Measurements from ENCODE around the gene TRAF3IP1. TPM values are rescaled to one million over a fixed set of nuclear protein-coding genes. Genes with fewer than 3 reads are reported as not detected.

Gene TRAF3IP1
- total RNA-seq, 1 experiment from 2014 or later, result 7.4 TPM

DNA sequence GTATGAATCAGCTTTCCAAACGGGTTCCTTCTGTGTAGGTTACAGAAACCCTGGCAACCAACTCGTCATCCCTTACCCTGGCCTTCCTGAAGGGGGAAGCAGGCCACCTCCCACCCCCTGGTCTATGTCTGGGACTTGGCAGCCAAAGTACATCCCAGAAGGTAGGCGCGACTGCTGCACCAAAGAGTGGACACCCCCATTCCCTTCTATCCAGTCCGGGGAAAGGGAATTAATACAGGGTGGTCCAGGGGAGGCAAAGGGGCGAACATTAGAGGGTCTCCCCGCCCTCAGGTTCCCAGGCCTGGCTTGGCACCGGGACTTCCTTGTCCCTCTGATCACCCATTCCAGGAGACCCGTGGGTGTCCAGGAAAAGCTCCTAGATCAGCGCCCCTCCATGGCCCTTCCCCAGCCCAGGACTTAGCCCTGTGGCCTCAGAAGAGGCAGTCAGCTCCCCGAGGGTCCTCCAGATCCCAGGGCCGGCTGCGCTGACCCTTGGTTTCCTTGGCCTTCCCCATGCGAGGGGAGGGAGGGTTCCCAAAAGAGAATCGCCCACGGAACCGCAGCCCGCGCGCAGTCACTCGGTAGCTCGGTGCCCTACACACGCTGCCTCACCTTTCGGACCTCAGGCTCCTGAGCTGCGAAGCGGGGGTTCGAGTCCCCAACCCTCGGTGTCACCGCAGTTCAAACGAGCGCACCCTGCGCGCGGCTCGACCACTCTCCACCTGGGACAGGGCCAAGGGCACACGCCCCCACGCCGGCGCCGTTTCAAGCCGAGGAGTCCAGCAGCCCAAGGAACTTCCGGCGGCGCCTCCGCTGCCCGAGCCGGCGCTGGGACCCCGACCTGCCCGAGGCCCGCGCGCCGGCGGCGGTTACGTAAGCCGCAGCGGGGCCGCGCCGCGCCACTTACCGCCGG is 32.3 kb upstream of the TRAF3IP1 start, which contains the start of gene PER2:
Gene PER2, minus strand, starts transcription at position 874 of the 913 bp plus-strand sequence. CDS start 10,674 bp downstream, outside the sequence.
- peak; percentile 77 for DNase-seq (ENCODE audit: low spot score)

- DNase-seq (ENCODE audit: low spot score), result peak; percentile 98
Observed at GRCh38 chr2:238288650-238289573, 31.4 kb upstream of the TRAF3IP1 start.

DNA sequence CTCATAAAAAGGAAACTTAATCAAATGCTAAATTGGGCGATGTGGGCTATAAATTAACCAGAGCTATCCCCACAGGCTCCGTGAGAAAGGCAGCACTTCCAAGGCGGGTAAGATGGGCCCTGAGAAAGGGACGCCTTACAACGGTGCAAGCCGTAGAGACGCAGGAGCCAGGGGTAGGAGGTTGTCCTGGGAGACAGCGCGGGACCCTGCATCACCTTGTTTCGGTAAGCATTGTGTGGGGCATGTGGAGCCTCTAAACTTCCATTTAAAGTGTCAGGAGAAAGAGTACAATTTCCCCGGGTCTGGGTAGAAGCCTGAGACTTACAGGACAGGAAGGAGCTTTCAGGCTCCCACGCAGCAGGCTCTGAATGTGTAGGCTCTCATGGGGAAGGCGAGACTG is 30.7 kb upstream of the TRAF3IP1 start:
- DNase-seq (ENCODE audit: low spot score), result no peak

DNA sequence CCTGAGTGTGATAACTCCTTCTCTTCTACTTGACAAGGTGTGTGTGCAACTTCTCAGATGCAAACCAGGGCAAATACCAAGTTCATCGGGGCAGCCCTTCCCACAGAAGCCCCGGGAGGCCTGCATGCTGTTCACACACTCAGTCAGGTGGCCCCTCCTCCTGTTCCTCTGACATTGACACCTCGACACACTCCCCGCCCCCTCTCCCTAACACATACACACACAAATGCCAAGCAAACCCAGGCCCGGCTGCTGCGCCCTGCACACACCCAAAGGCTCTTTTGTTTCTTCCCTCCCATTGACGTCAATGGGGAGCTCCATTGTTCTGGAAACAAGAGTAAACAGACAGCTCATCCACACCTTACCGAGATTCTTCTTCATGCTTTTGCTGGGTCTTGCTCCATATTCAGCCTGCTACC is 30.2 kb upstream of the TRAF3IP1 start:
- DNase-seq (ENCODE audit: low spot score), result no peak

- DNase-seq (ENCODE audit: low spot score), result no peak
Observed at GRCh38 chr2:238290715-238291549, 29.4 kb upstream of the TRAF3IP1 start.

DNA sequence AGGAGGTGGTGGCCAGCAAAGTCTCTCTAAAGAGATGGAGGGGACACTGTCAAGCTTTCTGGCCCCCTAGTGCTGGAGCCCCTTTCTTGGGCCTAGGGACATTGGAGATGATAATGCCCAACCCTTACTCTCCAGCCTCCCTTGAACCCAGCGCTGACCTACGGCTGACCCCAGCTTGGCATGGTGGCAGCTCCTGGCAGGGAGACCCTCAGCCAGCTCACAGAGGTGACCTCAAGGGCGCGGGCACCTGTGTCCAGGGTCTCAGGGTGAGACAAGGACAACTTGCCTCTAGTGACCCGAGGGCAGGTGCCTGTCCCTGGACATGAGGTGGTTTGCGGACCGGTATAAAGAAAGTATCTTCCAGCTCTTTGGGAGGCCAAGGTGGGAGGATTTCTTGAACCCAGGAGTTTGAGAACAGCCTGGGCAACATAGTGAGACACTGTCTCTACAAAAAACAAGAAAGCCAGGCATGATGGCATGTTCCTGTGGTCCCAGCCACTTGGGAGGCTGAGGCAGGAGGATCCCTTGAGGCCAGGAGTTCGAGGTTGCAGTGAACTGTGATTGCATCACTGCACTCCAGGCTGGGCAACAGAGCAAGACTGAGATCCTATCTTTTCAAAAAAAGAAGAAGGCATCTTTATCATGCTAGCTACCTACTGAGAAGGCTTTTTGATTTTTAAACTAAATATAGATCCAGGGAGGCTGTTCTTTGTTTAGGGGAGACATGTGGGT is 28.6 kb upstream of the TRAF3IP1 start:
- no peak for DNase-seq (ENCODE audit: low spot score)

DNA sequence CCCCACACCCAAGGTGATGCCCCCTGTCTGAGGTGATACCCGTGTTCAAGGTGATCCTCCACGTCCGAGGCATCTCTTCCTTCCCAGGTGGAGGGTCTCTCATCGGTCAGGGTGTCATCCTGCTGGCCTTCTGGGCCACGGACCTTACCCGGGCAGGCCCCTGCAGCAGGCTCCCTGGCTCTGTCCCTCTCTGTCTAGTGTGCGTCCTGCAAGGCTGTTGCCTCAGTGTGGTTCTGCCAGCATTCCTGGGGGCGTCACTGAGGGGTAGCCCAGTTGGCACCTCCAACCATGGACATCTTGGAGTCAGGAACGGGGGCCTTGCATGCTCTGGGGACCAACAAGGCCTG is 26.3 kb upstream of the TRAF3IP1 start:
- DNase-seq (ENCODE audit: low spot score), result no peak

- DNase-seq (ENCODE audit: low spot score), result no peak
Observed at GRCh38 chr2:238294393-238295143, 25.8 kb upstream of the TRAF3IP1 start.

- DNase-seq (ENCODE audit: low spot score), result no peak
Observed at GRCh38 chr2:238295144-238296112, 24.9 kb upstream of the TRAF3IP1 start.

GRCh38 chr2:238296638-238297457 is 23.5 kb upstream of the TRAF3IP1 start:
- DNase-seq (ENCODE audit: low spot score), result no peak

- no peak for DNase-seq (ENCODE audit: low spot score)
Observed at GRCh38 chr2:238299803-238300202, 20.5 kb upstream of the TRAF3IP1 start.

- DNase-seq (ENCODE audit: low spot score), result no peak
Observed at GRCh38 chr2:238302087-238302486, 18.2 kb upstream of the TRAF3IP1 start.

DNA sequence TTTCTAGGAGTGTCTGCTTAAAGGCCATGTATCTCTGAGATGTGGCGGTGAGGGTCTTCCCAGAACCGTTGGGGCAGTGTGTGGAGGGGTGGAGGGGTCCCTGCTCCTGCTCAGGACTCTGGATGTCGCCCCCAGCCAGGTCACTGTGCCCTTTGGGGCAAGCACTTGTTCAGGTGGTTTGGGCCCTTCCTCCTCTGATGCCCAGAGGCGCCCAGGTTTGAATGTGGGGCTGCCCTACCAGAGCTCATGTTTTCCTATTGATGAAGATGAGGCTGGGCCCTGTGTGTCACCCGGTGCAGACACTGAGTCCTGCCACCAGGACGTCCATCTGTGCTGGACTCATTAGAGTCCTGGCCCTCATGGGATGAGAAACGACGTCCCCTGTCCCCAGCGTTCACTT is 17.6 kb upstream of the TRAF3IP1 start:
- no peak for DNase-seq (ENCODE audit: low spot score)

- no peak for DNase-seq (ENCODE audit: low spot score)
Observed at GRCh38 chr2:238304116-238304515, 16.2 kb upstream of the TRAF3IP1 start.

DNA sequence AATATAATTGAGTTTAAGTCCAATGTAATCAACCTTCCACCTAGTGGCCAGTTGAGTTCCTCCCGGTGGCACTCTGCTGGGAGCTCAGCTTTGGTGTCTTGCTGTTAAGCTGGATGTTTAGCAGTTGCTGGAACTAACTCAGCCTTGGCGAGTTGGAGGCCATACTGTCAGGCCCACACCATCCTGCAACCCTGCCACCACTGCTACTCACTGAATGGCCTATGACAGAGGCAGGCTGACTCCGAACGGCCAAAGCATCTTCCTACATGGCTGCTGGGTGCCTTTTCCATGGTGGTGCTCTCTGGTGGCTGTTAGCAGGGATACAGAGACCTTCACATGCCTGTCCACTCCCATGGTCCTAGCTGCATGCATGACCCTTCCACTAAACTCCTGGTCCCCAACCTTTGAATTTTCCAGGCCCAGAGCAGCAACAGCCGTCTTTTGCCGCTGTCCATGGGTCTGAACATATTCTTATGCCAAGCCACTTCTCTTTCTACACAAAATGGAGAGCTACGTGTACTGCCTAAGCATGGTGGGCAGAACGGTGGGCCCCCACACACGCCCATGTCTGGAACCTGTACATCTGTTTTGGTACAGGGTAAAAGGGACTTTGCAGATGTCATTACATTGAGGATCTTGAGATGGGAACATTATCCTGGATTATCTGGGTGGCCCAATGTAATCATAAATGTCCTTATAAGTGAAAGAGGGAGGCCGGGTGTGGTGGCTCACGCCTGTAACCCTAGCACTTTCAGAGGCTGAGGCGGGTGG is 15.0 kb upstream of the TRAF3IP1 start:
- no peak for DNase-seq (ENCODE audit: low spot score)

DNA sequence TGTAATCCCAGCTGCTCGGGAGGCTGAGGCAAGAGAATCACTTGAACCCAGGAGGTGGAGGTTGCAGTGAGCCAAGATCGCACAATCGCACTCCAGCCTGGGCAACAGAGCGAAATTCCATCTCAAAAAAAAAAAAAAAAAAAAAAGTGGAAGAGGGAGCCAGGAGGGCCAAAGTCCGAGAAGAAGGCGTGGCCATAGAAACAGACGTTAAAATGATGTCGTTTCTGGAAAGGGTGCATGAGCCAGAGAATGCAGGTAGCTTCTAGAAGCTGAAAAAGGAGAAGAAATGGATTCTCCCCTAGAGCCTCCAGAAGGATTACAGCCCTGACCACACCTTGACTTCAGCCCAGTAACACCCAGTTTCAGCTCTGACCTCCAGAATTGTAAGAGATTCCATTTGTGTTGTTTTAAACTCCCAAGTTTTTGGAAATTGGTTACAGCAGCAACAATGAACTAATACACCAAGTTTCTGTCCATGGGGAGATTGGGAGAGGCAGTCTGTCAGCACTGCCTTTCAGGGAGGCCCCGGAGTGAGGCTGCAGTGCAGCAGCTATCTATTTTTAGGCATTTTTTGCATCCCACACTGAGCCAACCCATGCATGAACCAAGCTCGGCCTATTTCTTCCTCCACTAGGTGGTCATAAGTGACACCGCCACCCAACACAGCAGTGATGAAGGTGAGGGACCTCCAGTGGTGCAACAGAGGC is 14.2 kb upstream of the TRAF3IP1 start:
- DNase-seq (ENCODE audit: low spot score), result no peak

GRCh38 chr2:238306672-238306998 is 13.7 kb upstream of the TRAF3IP1 start:
- no peak for DNase-seq (ENCODE audit: low spot score)
